Activated T-cell treated with anti-CD3 and anti-CD28 coated beads, Interleukin-2, amount 50 U/mL, for 24 hours (primary cell): ENCODE data around the gene FEM1B.

Experiments
- DNase-seq: peaks from one replicate; pipeline ENCODE4 v3.0.0-alpha.2; 2020
- H3K27ac Mint-ChIP-seq: 2 replicates; pipeline ENCODE4 v1.8.0; 2020; ENCODE audit warnings: mild to moderate bottlenecking, mixed read lengths
- H3K27me3 Mint-ChIP-seq: 2 replicates; pipeline ENCODE4 v1.8.0; 2020; ENCODE audit warnings: mixed read lengths
- H3K36me3 Mint-ChIP-seq: 2 replicates; pipeline ENCODE4 v1.8.0; 2020; ENCODE audit warnings: low read depth, mixed read lengths
- H3K4me1 Mint-ChIP-seq: 2 replicates; pipeline ENCODE4 v1.8.0; 2020; ENCODE audit warnings: low read depth, mixed read lengths
- H3K4me3 Mint-ChIP-seq: 2 replicates; pipeline ENCODE4 v1.8.0; 2020; ENCODE audit warnings: mild to moderate bottlenecking, moderate library complexity, mixed read lengths
- H3K9me3 Mint-ChIP-seq: 2 replicates; pipeline ENCODE4 v1.8.0; 2020; ENCODE audit warnings: mixed read lengths

The FEM1B gene

GRCh38 chr15:68330416-68330815 lies 52.9 kb downstream of the FEM1B start:
- no peak for DNase-seq
- H3K27ac Mint-ChIP-seq, result no peak overlapping the region

GRCh38 chr15:68330901-68331300 lies 53.4 kb downstream of the FEM1B start:
- no peak overlapping the region for H3K4me3 Mint-ChIP-seq

More at GRCh38 chr15:68330416-68330815, 52.9 kb downstream of the FEM1B start:
- Mint-ChIP-seq H3K36me3 (no peaks in the 10 kb centered on the region), H3K4me3 (no peak overlapping the region), H3K4me1 (peaks cover 41% of the 10 kb centered on the region), H3K27me3 (peaks cover 2% of the 10 kb centered on the region), H3K9me3 (no peaks in the 10 kb centered on the region)

GRCh38 chr15:68332266-68332665 lies 54.7 kb downstream of the FEM1B start:
- H3K9me3 Mint-ChIP-seq, result no peaks in the 10 kb centered on the region
- H3K27me3 Mint-ChIP-seq, result peaks cover 2% of the 10 kb centered on the region
- H3K4me3 Mint-ChIP-seq, result no peak overlapping the region
- H3K36me3 Mint-ChIP-seq, result no peaks in the 10 kb centered on the region
- H3K4me1 Mint-ChIP-seq, result peaks cover 26% of the 10 kb centered on the region
- H3K27ac Mint-ChIP-seq, result no peak overlapping the region
- DNase-seq, result no peak

More at GRCh38 chr15:68330901-68331300, 53.4 kb downstream of the FEM1B start:
- Mint-ChIP-seq H3K4me1 (peaks cover 40% of the 10 kb centered on the region), H3K27ac (no peak overlapping the region), H3K36me3 (no peaks in the 10 kb centered on the region), H3K27me3 (peaks cover 2% of the 10 kb centered on the region), H3K9me3 (no peaks in the 10 kb centered on the region)
- DNase-seq, result no peak

GRCh38 chr15:68333775-68334470 lies 56.4 kb downstream of the FEM1B start:
- H3K4me3 Mint-ChIP-seq, result no peak overlapping the region
- H3K27ac Mint-ChIP-seq, result no peak overlapping the region
- H3K4me1 Mint-ChIP-seq, result peaks cover 10% of the 10 kb centered on the region
- no peaks in the 10 kb centered on the region for H3K36me3 Mint-ChIP-seq
- no peaks in the 10 kb centered on the region for H3K9me3 Mint-ChIP-seq
- no peak for DNase-seq
- peaks cover 2% of the 10 kb centered on the region for H3K27me3 Mint-ChIP-seq

- H3K27ac Mint-ChIP-seq, result no peak overlapping the region
These were observed 57.1 kb downstream of the FEM1B start for GRCh38 chr15:68334661-68335124.

GRCh38 chr15:68335251-68335650 lies 57.7 kb downstream of the FEM1B start:
- Mint-ChIP-seq H3K4me3 (no peak overlapping the region), H3K27ac (no peak overlapping the region), H3K27me3 (peaks cover 2% of the 10 kb centered on the region), H3K9me3 (no peaks in the 10 kb centered on the region), H3K4me1 (no peaks in the 10 kb centered on the region), H3K36me3 (no peaks in the 10 kb centered on the region)
- no peak for DNase-seq

More at GRCh38 chr15:68334661-68335124, 57.1 kb downstream of the FEM1B start:
- Mint-ChIP-seq H3K4me3 (no peak overlapping the region), H3K27me3 (peaks cover 2% of the 10 kb centered on the region), H3K9me3 (no peaks in the 10 kb centered on the region), H3K4me1 (peaks cover 3% of the 10 kb centered on the region), H3K36me3 (no peaks in the 10 kb centered on the region)
- no peak for DNase-seq

GRCh38 chr15:68335655-68336054 lies 58.1 kb downstream of the FEM1B start:
- Mint-ChIP-seq H3K4me3 (no peak overlapping the region), H3K27me3 (peaks cover 2% of the 10 kb centered on the region), H3K9me3 (no peaks in the 10 kb centered on the region), H3K4me1 (no peaks in the 10 kb centered on the region), H3K27ac (no peak overlapping the region), H3K36me3 (no peaks in the 10 kb centered on the region)
- no peak for DNase-seq

GRCh38 chr15:68336516-68336915 lies 59.0 kb downstream of the FEM1B start:
- Mint-ChIP-seq H3K27ac (no peak overlapping the region), H3K36me3 (no peaks in the 10 kb centered on the region), H3K4me1 (no peaks in the 10 kb centered on the region), H3K27me3 (peaks cover 2% of the 10 kb centered on the region), H3K9me3 (no peaks in the 10 kb centered on the region), H3K4me3 (no peak overlapping the region)
- no peak for DNase-seq

GRCh38 chr15:68337826-68338225 lies 60.3 kb downstream of the FEM1B start:
- no peak for DNase-seq
- no peaks in the 10 kb centered on the region for H3K9me3 Mint-ChIP-seq
- H3K27me3 Mint-ChIP-seq, result peaks cover 2% of the 10 kb centered on the region
- H3K27ac Mint-ChIP-seq, result no peak overlapping the region
- H3K4me1 Mint-ChIP-seq, result no peaks in the 10 kb centered on the region
- H3K36me3 Mint-ChIP-seq, result no peaks in the 10 kb centered on the region
- H3K4me3 Mint-ChIP-seq, result no peak overlapping the region

GRCh38 chr15:68339481-68339880 lies 61.9 kb downstream of the FEM1B start:
- Mint-ChIP-seq H3K4me1 (no peaks in the 10 kb centered on the region), H3K36me3 (no peaks in the 10 kb centered on the region), H3K9me3 (no peaks in the 10 kb centered on the region), H3K27ac (no peak overlapping the region), H3K4me3 (no peak overlapping the region), H3K27me3 (no peaks in the 10 kb centered on the region)
- DNase-seq, result no peak

GRCh38 chr15:68340726-68341671 lies 63.5 kb downstream of the FEM1B start:
- Mint-ChIP-seq H3K27me3 (no peaks in the 10 kb centered on the region), H3K36me3 (no peaks in the 10 kb centered on the region), H3K4me3 (no peak overlapping the region), H3K9me3 (no peaks in the 10 kb centered on the region), H3K27ac (no peak overlapping the region), H3K4me1 (no peaks in the 10 kb centered on the region)
- no peak for DNase-seq

GRCh38 chr15:68341760-68342725 lies 64.5 kb downstream of the FEM1B start:
- Mint-ChIP-seq H3K4me1 (no peaks in the 10 kb centered on the region), H3K4me3 (no peak overlapping the region), H3K27me3 (no peaks in the 10 kb centered on the region), H3K9me3 (no peaks in the 10 kb centered on the region), H3K36me3 (no peaks in the 10 kb centered on the region), H3K27ac (no peak overlapping the region)
- DNase-seq, result no peak

- Mint-ChIP-seq H3K27me3 (no peaks in the 10 kb centered on the region), H3K4me3 (no peak overlapping the region), H3K27ac (no peak overlapping the region), H3K4me1 (no peaks in the 10 kb centered on the region), H3K9me3 (no peaks in the 10 kb centered on the region), H3K36me3 (no peaks in the 10 kb centered on the region)
- DNase-seq, result no peak
These were observed 66.2 kb downstream of the FEM1B start for GRCh38 chr15:68343579-68344225.

GRCh38 chr15:68344600-68344999 lies 67.1 kb downstream of the FEM1B start:
- DNase-seq, result no peak
- H3K4me1 Mint-ChIP-seq, result no peaks in the 10 kb centered on the region
- no peaks in the 10 kb centered on the region for H3K9me3 Mint-ChIP-seq
- H3K4me3 Mint-ChIP-seq, result no peak overlapping the region
- H3K27me3 Mint-ChIP-seq, result no peaks in the 10 kb centered on the region
- H3K36me3 Mint-ChIP-seq, result no peaks in the 10 kb centered on the region
- no peak overlapping the region for H3K27ac Mint-ChIP-seq
